VCaP (cell line): ENCODE measurements around the gene GJA3.
A peak's percentile ranks its signal among the peaks of the same experiment; 100 is the strongest.

Source experiments
- H3K27ac ChIP-seq: fragments of 450-650 bp; 2 replicates; pipeline ENCODE4 v1.5.1; 2017
- TF ChIP-seq, protein P1 (sequence below): fragments of 450-650 bp; conservative IDR thresholded peaks from 2 replicates; pipeline ENCODE4 v1.5.1; 2017; ENCODE audit warnings: mild to moderate bottlenecking, moderate library complexity

Gene GJA3

GRCh38 chr13:20128459-20128931 lies 32.4 kb downstream of the GJA3 start:
- TF ChIP-seq, protein P1, sequence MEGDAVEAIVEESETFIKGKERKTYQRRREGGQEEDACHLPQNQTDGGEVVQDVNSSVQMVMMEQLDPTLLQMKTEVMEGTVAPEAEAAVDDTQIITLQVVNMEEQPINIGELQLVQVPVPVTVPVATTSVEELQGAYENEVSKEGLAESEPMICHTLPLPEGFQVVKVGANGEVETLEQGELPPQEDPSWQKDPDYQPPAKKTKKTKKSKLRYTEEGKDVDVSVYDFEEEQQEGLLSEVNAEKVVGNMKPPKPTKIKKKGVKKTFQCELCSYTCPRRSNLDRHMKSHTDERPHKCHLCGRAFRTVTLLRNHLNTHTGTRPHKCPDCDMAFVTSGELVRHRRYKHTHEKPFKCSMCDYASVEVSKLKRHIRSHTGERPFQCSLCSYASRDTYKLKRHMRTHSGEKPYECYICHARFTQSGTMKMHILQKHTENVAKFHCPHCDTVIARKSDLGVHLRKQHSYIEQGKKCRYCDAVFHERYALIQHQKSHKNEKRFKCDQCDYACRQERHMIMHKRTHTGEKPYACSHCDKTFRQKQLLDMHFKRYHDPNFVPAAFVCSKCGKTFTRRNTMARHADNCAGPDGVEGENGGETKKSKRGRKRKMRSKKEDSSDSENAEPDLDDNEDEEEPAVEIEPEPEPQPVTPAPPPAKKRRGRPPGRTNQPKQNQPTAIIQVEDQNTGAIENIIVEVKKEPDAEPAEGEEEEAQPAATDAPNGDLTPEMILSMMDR: peak; percentile 72
- H3K27ac ChIP-seq: peak overlapping the region; percentile 93

DNA sequence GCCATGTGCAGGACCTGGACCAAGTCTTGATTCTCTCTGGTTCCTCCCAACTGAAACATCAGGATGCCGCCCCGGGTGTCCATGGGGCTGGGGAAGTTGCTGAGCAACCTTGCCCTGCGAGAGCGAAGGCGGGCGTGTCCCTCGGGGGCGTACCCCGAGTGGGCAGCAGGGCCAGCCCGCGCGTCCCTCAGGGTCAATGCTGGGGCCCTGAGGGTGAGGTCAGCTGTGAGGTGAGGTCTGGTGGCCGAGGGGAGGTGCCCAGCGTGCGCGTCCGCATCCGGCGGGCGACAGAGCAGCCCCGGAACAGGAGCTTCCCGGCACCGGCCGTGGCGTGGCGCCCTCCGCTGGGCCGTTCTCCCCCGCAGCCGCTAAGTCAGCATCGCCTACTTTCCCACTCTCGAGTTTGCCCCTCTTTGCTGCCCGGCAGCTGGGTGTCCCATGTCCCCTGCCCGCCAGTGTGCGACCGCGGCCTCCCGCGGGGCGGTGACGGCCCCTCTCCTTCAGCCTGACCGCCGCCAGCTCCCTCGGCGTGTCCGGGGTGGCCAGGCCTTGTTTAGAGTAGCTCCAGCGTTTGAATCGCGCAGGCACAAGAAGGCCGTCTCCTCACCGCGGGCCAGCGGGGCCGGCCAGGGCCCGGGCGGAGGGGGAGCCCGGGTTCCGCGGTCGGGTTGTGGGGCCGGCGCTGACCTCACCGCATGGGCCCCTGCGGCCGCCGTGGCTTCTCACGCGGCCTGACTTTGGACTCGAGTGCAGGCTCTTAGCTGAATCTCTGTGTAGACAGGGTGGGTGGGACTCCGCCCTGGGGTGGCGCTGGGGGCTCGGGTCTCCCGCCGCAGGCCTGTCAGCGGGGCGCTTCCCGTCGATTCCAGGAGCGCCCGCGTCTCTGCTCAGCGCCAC lies 33.0 kb downstream of the GJA3 start:
- TF ChIP-seq, protein P1: peak; percentile 67
- H3K27ac ChIP-seq: peak overlapping the region; percentile 93

GRCh38 chr13:20127262-20127561 lies 33.6 kb downstream of the GJA3 start:
- peak overlapping the region; percentile 93 for H3K27ac ChIP-seq
- TF ChIP-seq, protein P1: no peak

DNA sequence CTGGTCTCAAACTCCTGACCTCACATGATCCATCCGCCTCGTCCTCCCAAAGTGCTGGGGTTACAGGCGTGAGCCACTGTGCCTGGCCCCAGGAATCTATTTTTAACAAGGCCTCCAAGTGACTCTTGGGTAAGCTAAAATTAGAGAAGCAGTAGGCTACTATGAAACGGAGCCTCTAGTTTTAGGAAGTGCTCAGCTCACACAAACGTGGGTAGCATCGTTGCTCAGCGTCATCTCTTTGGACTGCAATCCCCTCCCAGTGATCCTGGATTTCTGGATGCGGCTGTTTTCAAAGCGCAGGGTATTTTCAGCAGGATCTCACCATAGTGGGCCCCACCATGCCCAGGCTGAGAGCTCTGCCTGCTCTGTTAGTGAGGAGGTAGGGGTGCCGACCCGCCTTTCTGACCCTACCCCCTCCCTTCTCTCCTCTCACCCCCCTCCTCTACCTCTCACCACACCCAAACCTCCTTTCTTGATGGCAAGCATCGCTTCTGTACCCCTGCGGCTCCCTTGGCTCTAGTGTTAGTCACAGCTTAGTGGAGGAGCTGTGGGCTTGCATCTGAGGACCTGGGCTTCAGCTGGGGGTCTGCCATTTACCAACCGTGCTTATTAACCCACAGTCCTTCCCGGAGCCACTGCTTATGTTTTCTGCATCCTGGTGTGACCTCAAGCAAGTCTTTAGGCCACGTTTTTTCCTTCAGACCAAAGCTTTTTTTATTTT lies 34.2 kb downstream of the GJA3 start:
- peak overlapping the region; percentile 93 for H3K27ac ChIP-seq
- TF ChIP-seq, protein P1: no peak

GRCh38 chr13:20125783-20126165 lies 35.1 kb downstream of the GJA3 start:
- TF ChIP-seq, protein P1: no peak
- peak overlapping the region; percentile 29; the same call in 1 of the 2 replicates for H3K27ac ChIP-seq

- H3K27ac ChIP-seq: peak overlapping the region; percentile 29; the same call in 1 of the 2 replicates
- TF ChIP-seq, protein P1: no peak
Observed at GRCh38 chr13:20125129-20125782, 35.6 kb downstream of the GJA3 start.

GRCh38 chr13:20124303-20124702 lies 36.5 kb downstream of the GJA3 start:
- H3K27ac ChIP-seq: no peak overlapping the region
- TF ChIP-seq, protein P1: no peak
